GM12891 (cell line): ENCODE data around the gene RSPH3.
"Not testable (repeated sequence)": the region's sequence is repeated elsewhere in the genome, so short reads cannot be mapped to it uniquely, and the experiment has no call there.

Source experiments
- DNase-seq: peaks from one replicate; pipeline ENCODE4 v3.0.0; 2011; ENCODE audit warnings: low spot score; ENCODE audit not compliant: insufficient read length
- FAIRE-seq: peaks from 2 replicates; lab custom pipeline; 2011; peaks lifted over from hg19 to GRCh38; lab: Jason Lieb, UNC
- PAX5 ChIP-seq: IDR thresholded peaks from 2 replicates; pipeline ENCODE4 v1.6.1; 2011; ENCODE audit warnings: low read length, moderate library complexity, mild to moderate bottlenecking; ENCODE audit not compliant: insufficient read depth, severe bottlenecking
- POLR2A ChIP-seq: IDR thresholded peaks from 2 replicates; pipeline ENCODE4 v1.6.1; 2011; ENCODE audit warnings: low read depth, low read length, control low read depth
- POLR2AphosphoS5 ChIP-seq: IDR thresholded peaks from 2 replicates; pipeline ENCODE4 v1.6.1; 2011; ENCODE audit warnings: low read depth, low read length, control low read depth
- POU2F2 ChIP-seq: IDR thresholded peaks from 2 replicates; pipeline ENCODE4 v1.6.1; 2011; ENCODE audit warnings: low read depth, mild to moderate bottlenecking, control low read depth, low read length, moderate library complexity
- SPI1 ChIP-seq: IDR thresholded peaks from 2 replicates; pipeline ENCODE4 v1.6.1; 2011; ENCODE audit warnings: low read depth, low read length, control low read depth
- TAF1 ChIP-seq: IDR thresholded peaks from 2 replicates; pipeline ENCODE4 v1.6.1; 2011; ENCODE audit warnings: low read depth, low read length, control low read depth

RSPH3 gene

GRCh38 chr6:159023893-159024292 is 23.9 kb upstream of the RSPH3 start:
- no peak for FAIRE-seq
- DNase-seq = no peak
- no peak for TF ChIP-seq PAX5
- TF ChIP-seq SPI1 = no peak
- TF ChIP-seq POLR2AphosphoS5 = no peak
- no peak for TF ChIP-seq POU2F2
- TF ChIP-seq TAF1 = no peak
- TF ChIP-seq POLR2A = no peak

GRCh38 chr6:159020011-159020410 is 20.0 kb upstream of the RSPH3 start:
- DNase-seq (no peak), FAIRE-seq (no peak)
- TF ChIP-seq POU2F2 (no peak), POLR2AphosphoS5 (no peak), TAF1 (no peak), POLR2A (no peak), PAX5 (no peak), SPI1 (no peak)

GRCh38 chr6:159017757-159018559 is 18.0 kb upstream of the RSPH3 start:
- FAIRE-seq (peak; percentile 13), DNase-seq (no peak)
- no peak for TF ChIP-seq PAX5
- TF ChIP-seq POU2F2 = no peak
- no peak for TF ChIP-seq SPI1
- TF ChIP-seq POLR2A = no peak
- no peak for TF ChIP-seq POLR2AphosphoS5
- TF ChIP-seq TAF1 = no peak

GRCh38 chr6:159014406-159014805 is 14.4 kb upstream of the RSPH3 start:
- no peak for TF ChIP-seq POLR2A
- TF ChIP-seq POU2F2 = no peak
- no peak for TF ChIP-seq PAX5
- no peak for TF ChIP-seq POLR2AphosphoS5
- TF ChIP-seq TAF1 = no peak
- TF ChIP-seq SPI1 = no peak
- no peak for FAIRE-seq
- no peak for DNase-seq

- peak; percentile 23 for FAIRE-seq
- no peak for DNase-seq
- TF ChIP-seq SPI1 (peak; percentile 76), POU2F2 (no peak)
Measured at GRCh38 chr6:159013229-159013628, 13.2 kb upstream of the RSPH3 start.

- no peak for FAIRE-seq
- DNase-seq = no peak
- TF ChIP-seq SPI1 (no peak), TAF1 (no peak), PAX5 (no peak), POLR2AphosphoS5 (no peak), POLR2A (no peak), POU2F2 (no peak)
Measured at GRCh38 chr6:159012201-159012600, 12.2 kb upstream of the RSPH3 start.

GRCh38 chr6:159010037-159010612 is 10.1 kb upstream of the RSPH3 start:
- DNase-seq, FAIRE-seq: not testable (repeated sequence)

GRCh38 chr6:159008656-159009288 is 8.8 kb upstream of the RSPH3 start:
- no peak for DNase-seq
- FAIRE-seq = no peak
- TF ChIP-seq SPI1 = no peak
- TF ChIP-seq PAX5 = no peak
- no peak for TF ChIP-seq POU2F2
- no peak for TF ChIP-seq TAF1
- TF ChIP-seq POLR2AphosphoS5 = no peak
- no peak for TF ChIP-seq POLR2A

GRCh38 chr6:159007510-159007909 is 7.5 kb upstream of the RSPH3 start:
- no peak for DNase-seq
- FAIRE-seq = no peak
- TF ChIP-seq POLR2A = no peak
- no peak for TF ChIP-seq PAX5
- TF ChIP-seq SPI1 = no peak
- TF ChIP-seq TAF1 = no peak
- TF ChIP-seq POLR2AphosphoS5 = no peak
- TF ChIP-seq POU2F2 = no peak

- FAIRE-seq = no peak
- no peak for DNase-seq
- TF ChIP-seq POLR2A = no peak
- no peak for TF ChIP-seq SPI1
- no peak for TF ChIP-seq TAF1
- no peak for TF ChIP-seq POLR2AphosphoS5
- no peak for TF ChIP-seq POU2F2
- no peak for TF ChIP-seq PAX5
Measured at GRCh38 chr6:159005436-159005835, 5.4 kb upstream of the RSPH3 start.
